ENCODE measurements around the gene ATP8A2.

- TF ChIP-seq, protein P1, sequence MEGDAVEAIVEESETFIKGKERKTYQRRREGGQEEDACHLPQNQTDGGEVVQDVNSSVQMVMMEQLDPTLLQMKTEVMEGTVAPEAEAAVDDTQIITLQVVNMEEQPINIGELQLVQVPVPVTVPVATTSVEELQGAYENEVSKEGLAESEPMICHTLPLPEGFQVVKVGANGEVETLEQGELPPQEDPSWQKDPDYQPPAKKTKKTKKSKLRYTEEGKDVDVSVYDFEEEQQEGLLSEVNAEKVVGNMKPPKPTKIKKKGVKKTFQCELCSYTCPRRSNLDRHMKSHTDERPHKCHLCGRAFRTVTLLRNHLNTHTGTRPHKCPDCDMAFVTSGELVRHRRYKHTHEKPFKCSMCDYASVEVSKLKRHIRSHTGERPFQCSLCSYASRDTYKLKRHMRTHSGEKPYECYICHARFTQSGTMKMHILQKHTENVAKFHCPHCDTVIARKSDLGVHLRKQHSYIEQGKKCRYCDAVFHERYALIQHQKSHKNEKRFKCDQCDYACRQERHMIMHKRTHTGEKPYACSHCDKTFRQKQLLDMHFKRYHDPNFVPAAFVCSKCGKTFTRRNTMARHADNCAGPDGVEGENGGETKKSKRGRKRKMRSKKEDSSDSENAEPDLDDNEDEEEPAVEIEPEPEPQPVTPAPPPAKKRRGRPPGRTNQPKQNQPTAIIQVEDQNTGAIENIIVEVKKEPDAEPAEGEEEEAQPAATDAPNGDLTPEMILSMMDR (IDR thresholded peaks at IDR 0.05) = no peak
- TF ChIP-seq POLR2A (IDR thresholded peaks at IDR 0.05) = no peak
These were observed 30.2 kb downstream of the ATP8A2 start for GRCh38 chr13:25401958-25402357.

Data from testis (tissue), 2 donors.